GDM1 (cell line): Measurements from ENCODE around the gene UPK2.
"Not testable (repeated sequence)": the region's sequence is repeated elsewhere in the genome, so short reads cannot be mapped to it uniquely, and the experiment has no call there.

ENCODE experiments used
- DNase-seq: peaks from one replicate; lab custom pipeline; 2025; lab: John Stamatoyannopoulos, UW

Gene UPK2

DNA sequence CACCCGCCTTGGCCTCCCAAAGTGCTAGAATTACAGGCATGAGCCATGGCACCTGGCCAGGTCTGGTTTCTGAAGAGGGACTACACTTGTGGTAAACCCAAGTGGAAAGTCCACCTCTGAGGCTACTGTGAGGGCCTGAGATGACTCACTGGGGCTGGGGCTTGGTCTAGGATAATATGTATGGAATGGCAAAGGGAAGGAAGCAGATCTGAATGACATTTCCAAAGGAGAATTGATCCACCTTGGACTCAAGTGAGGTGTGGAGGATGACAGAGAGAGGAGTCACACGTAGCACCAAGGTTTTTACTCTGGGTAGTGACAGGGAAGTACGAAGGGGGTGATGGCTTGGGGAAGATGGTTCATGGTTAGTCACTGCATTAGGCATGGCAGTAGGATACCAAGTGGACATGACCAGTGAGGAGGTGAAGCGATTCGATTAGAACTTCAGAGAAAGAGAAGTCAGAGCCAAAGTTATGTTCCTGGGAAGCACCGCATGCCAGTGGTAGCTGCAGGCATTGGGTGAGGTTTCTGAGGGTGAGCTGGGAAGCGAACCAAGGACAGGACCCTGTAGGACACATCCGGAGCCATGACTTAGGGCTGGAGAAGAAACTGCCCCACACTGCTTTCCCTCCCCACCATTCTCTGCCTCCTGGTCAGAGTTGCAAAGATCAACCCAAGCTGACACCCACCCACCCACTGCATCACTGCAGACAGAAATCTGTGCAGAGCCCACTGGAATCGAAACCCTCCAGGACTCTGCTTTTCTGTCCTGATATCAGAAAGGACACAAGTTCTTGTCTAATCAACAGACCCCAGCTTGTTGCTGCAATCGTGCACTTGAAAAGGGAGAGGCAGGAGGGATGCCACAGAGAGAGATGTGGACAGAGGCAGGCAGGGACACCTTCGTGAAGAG lies 17.4 kb upstream of the UPK2 start:
- no peak for DNase-seq

DNA sequence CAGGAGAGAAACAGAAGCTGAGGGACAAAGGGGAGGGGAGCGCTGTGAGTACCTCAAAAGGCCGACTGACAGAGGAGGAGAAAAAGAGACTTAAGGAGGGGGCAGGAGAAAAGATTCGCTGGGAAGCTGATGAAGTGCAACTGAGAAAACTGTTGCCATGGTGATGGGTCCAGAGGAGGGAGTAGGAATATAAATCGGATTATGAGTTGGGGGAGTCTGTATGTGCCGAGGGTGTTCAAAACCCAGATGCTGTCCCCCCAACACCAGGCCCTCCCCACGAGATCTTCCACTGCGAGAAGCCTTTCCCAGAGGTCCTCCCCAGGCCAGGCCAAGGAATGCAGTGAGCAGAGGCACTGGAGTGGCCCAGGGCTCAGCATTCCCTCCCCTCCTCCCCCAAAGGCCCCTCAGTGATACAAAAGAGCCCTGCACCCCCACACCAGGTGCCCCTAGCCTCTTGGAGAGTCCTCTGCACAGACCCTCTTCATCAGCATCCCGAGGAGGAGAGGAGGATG lies 16.6 kb upstream of the UPK2 start:
- no peak for DNase-seq

DNA sequence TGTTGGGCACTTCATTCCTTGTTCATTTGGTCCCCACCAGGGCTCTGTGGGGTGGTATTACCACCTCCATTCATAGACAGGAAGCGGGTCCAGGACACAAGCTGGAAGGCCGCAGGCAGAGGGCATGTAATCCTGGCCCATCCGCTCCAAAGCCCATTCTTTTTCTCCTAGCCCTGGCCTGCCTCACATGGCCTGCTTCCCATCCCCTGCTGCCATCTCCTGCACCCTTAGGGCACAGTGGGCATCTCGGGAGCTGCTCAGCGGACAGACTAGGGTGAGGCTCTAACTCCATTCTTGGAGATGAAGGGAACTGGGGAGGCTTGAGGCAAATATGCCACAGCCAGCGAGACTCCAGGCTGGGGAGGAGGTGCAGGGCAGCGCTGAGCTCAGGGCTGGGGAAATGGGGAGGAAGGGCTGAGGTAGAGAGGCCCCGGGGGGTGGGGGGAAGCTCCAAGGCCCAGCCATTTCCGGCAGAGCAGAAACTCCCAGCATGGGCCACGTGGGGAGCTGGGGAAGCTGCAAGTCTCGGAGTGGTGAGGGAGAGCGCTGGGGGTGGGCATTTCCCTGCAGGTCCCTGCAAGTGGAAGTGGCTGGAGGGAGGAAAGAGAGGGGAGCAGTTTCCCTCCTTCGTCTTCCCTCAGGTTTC lies 16.0 kb upstream of the UPK2 start:
- peak; percentile 88 for DNase-seq

- DNase-seq, result no peak
Observed at GRCh38 chr11:118947091-118947490, 9.0 kb upstream of the UPK2 start.

DNA sequence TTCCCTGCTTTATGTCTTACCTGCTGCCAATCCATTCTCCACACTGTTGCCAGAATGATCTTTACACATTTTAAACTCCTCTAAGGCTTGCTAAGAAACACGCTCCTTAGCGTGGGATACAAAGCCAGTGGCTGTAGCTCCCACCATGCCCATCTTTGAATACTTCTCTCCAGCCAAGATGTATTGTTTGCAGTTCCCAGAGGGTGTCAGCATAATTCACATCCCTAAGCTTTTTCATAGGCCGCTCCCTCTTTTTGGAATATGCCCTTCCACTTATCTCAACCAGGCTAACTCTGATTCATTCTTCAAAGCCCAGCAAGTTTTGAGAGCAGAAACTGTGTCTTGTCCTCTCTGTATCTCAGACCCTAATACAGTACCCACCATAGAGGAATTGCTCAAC lies 8.1 kb upstream of the UPK2 start:
- DNase-seq, result no peak

DNA sequence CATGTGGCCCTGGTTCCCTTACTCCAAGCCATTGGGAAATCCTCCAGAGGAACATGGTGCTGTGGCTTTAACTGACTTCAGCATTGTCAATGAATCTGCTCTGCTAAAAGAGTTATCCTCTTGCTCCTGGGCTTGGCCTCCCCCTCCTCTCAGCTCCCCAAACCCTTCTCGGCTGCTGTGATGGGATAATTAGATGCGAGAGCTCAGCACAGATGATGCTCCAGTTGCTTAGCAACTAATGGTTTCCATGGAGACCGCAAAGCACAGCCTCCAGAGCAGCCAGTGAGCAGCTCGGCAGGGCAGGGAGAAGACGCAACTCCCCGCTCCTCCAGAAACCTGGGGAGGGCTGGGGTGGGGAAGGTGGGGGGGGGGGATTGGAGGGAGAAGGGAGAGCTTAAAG lies 2.8 kb upstream of the UPK2 start:
- DNase-seq, result no peak

- not testable (repeated sequence) for DNase-seq
Observed at GRCh38 chr11:118953976-118954375, 2.1 kb upstream of the UPK2 start.

GRCh38 chr11:118956847-118957469 lies 860 bp downstream of the UPK2 start:
- DNase-seq, result no peak

DNA sequence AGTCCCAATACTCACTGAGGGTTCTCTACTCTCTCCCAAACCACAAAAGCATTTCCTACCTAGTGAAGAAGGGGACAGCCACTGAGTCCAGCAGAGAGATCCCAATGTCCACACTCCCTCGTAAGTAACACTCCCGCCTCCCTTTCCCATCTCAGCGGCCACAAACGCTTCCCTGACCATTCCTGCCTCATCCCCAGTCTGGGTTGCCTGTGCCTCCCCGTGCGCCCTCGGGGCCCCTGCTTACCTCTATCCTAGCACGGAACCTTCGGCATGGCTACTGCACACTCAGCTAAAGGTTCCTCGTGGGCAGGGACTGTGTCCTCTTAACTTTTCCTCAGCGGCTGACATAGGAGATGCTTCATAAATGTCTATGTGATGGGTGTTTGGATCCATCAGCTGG lies 1.5 kb downstream of the UPK2 start:
- no peak for DNase-seq

- DNase-seq, result no peak
Observed at GRCh38 chr11:118957968-118958367, 1.9 kb downstream of the UPK2 start.

- DNase-seq, result no peak
Observed at GRCh38 chr11:118958577-118958976, 2.5 kb downstream of the UPK2 start.

DNA sequence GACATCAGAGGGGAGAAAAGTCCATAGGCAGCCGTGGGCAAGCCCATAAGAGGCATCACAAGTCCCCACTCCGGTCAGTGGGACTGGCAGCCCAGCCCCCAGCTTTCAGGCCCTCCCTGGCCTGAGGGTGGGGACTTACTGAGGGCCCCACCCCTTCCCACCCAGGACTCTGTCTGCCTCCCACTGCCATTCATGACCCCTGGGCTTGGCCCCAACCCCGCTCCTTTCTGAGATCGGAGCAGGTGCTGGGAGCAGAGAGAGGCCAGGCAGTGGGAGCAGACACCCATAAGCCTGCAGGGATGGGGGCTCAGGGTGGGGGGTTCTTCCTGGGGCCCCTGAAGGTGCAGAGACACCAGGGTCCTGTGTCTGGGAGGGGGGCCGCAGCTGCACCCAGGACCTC lies 5.1 kb downstream of the UPK2 start:
- DNase-seq, result no peak

DNA sequence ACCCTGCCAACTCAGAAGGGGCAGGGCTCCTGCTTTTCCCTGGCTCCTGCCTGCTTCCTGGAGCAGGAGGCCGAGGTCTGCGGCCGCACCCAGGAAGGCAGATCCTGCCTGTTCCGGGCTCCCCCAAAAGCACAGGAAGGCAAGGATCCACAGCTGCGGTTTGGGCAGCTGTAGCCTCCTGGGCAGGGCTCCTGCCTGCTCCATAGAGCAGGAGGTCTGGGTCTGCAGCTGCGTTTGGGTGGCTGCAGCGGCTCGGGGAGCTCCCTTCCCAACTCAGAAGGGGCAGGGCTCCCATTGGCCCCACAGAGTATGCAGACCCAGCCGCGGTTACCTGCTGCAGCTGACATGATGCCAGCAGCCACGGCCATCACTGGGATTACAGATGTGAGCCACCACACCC lies 5.5 kb downstream of the UPK2 start:
- no peak for DNase-seq

GRCh38 chr11:118969508-118969907 lies 13.4 kb downstream of the UPK2 start:
- DNase-seq, result not testable (repeated sequence)

- no peak for DNase-seq
Observed at GRCh38 chr11:118971646-118972045, 15.5 kb downstream of the UPK2 start, which contains the start of gene FOXR1. TSS of gene FOXR1 (plus strand) at chr11:118971761. CDS start at chr11:118971932, 171 bp downstream.

DNA sequence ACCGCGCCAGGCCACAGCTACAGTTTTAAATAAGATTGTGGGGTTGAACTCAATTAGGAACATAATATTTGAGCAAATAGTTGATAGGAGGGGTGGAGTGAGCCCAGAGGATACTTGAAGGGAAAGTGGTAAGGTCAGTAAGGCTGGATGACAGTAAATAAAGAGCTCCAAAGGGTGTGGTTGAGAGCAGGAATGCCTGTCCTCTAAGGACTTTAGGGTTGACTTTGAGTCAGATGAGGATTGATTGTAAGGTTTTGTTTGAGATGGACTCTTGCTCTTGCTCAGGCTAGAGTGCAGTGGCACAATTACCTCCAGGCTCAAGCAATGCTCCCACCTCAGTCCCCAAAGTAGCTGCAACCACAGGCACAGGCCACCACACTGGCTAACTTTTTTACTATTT lies 17.9 kb downstream of the UPK2 start:
- no peak for DNase-seq

GRCh38 chr11:118975771-118976709 lies 19.9 kb downstream of the UPK2 start:
- DNase-seq, result no peak

DNA sequence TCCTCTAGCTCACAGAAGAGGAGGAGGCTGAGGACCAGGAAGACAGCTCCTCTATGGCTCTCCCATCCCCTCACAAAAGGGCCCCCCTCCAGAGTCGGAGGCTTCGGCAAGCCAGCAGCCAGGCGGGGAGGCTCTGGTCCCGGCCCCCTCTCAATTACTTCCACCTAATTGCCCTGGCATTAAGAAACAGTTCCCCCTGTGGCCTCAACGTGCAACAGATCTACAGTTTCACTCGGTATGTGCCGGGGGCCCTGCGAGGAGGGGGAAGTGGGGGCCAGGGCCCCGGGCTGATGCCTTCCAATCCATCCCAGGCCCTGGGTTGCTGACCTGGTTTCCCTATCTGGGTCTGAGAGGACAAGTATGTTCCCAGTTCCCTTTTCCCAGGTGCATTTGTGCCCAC lies 23.3 kb downstream of the UPK2 start:
- DNase-seq, result no peak

GRCh38 chr11:118980191-118980881 lies 24.2 kb downstream of the UPK2 start:
- no peak for DNase-seq

- not testable (repeated sequence) for DNase-seq
Observed at GRCh38 chr11:118984337-118984736, 28.2 kb downstream of the UPK2 start.

GRCh38 chr11:118984825-118985224 lies 28.7 kb downstream of the UPK2 start:
- no peak for DNase-seq
